ENCODE measurements around the gene PRPF39.
"Not testable (repeated sequence)": the region's sequence is repeated elsewhere in the genome, so short reads cannot be mapped to it uniquely, and the experiment has no call there.

The PRPF39 gene

DNA sequence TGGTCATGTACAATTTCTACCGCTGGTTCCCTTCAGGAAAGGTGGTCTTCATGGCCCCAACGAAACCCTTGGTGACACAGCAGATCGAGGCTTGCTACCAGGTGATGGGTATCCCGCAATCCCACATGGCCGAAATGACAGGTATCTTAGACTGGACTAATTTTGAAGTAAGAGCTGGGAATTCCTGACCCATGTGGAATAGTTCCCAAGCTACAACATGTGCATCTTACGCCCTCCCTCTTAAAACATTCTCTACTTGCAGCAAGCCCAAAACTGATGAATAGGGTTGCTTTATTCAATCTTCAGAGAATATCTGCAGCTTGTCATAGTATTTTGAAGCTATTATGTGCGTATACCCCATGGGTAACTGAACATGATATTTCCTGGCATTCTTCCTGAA lies 52.5 kb downstream of the PRPF39 start:
- DNase-seq (ENCODE audit: low spot score), result no peak

DNA sequence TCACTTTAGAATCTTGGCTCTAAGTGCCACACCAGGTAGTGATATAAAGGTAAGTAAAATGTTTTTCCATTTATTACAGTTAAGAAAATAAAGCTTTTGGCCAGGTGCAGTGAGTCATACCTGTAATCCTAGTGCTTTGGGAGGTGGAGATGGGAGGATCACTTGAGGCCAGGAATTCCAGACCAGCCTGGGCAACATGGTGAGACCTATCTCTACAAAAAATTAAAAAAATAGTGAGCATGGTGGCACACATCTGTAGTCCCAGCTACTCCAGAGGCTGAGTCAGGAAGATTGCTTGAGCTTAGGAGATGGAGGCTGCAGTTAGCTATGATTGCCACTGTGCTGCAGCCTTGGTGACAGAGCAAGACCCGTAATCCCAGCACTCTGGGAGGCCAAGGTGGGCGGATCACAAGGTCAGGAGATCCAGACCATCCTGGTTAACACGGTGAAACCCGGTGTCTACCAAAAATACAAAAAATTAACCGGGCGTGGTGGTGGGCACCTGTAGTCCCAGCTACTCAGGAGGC lies 56.8 kb downstream of the PRPF39 start:
- no peak for DNase-seq (ENCODE audit: low spot score)

DNA sequence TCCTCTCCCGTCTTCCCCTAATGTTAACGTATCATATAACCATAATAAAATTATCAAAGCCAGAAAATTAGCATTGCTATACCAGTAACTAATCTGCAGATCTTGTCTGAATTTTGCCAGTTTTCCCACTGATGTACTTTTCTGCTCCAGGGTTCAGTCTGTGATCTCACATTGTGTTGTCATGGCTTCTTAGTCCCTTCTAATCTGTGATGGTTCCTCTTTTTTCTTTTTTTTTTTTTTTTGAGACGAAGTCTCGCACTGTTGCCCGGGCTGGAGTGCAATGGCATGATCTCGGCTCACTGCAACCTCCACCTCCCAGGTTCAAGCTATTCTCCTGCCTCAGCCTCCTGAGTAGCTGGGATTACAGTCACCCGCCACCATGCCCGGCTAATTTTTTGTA lies 58.2 kb downstream of the PRPF39 start:
- not testable (repeated sequence) for DNase-seq (ENCODE audit: low spot score)

DNA sequence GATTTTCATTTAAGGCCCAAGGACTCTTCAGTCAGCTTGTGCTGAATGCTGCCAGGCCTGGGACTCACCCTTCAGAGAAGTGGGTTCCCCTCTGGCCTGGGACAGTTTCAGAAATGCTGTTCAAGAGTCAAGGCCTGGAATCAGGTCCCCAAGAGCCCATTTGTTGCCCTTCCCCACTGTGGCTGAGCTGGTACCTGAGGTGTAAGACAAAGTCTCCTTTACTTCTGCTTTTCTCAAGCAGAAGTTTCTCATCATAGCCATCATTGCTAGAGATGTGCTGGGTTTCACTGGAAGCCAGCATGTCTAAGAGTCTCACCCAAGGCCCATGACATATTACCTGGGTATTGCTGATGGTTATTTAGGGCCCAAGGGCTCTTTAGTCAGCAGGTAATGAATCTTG lies 60.7 kb downstream of the PRPF39 start:
- no peak for DNase-seq (ENCODE audit: low spot score)

GRCh38 chr14:45145214-45145613 lies 61.3 kb downstream of the PRPF39 start:
- no peak for DNase-seq (ENCODE audit: low spot score)

DNA sequence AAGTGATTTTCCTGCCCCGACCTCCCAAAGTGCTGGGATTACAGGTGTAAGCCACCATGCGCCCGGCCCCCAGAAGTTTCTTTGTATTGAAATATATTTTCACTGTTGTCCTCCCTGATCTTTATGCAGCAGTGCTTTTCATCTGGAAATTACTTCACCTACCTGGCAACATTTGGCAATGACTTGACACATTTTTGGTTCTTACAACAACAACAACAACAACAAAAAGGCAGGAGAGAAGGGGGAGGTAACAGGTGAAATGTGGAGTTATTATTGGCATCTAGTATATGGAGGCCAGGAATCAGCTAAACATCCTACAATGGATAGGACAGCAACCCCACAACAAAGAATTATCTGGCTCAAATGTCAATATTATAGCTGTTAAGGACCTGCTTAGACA lies 65.7 kb downstream of the PRPF39 start:
- DNase-seq (ENCODE audit: low spot score), result no peak

- no peak for DNase-seq (ENCODE audit: low spot score)
These were observed 66.5 kb downstream of the PRPF39 start for GRCh38 chr14:45150386-45150890.

DNA sequence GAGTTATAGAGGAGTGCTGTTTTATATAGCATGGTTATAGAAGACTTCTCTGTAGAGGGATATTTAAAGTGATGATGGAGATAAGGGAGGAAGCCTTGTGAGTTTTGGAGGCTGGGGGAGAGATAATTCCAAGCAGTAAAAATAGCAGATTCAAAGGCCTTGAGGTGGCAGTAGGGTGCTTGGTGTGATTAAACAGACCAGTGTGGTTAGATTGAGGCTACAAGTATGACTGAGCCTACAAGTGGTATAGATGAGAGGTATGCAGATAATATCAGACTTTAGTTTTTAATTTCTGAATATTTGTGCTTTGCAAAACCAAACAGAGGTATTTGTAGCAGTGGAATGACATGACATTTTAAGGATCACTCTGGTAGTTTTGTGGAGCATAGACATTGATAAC lies 72.2 kb downstream of the PRPF39 start:
- no peak for DNase-seq (ENCODE audit: low spot score)

All from AG08396 (cell line).